Stimulated activated CD4-positive, alpha-beta T cell treated with anti-CD3 and anti-CD28 coated beads, TNF-alpha, amount 100 ng/mL, for 48 hours (primary cell): Measurements from ENCODE around the gene ZNF574.

Source experiments
- DNase-seq, 3 donors: peaks; one replicate each; pipeline ENCODE4 v3.0.0-alpha.2; 2020; ENCODE audit warnings: low read depth in 3 of 3

ZNF574 gene

GRCh38 chr19:42059196-42059595 lies 16.8 kb upstream of the ZNF574 start:
- no peak for DNase-seq

- no peak for DNase-seq
Measured at GRCh38 chr19:42060117-42060516, 15.8 kb upstream of the ZNF574 start.

GRCh38 chr19:42062381-42062780 lies 13.6 kb upstream of the ZNF574 start:
- DNase-seq: no peak

GRCh38 chr19:42064432-42064831 lies 11.5 kb upstream of the ZNF574 start:
- no peak for DNase-seq

GRCh38 chr19:42065051-42065450 lies 10.9 kb upstream of the ZNF574 start:
- no peak for DNase-seq

GRCh38 chr19:42065511-42065910 lies 10.5 kb upstream of the ZNF574 start:
- DNase-seq: no peak

GRCh38 chr19:42066075-42066754 lies 9.8 kb upstream of the ZNF574 start:
- DNase-seq: no peak

- no peak for DNase-seq
Measured at GRCh38 chr19:42067315-42067888, 8.6 kb upstream of the ZNF574 start.

GRCh38 chr19:42068361-42068755 lies 7.6 kb upstream of the ZNF574 start:
- no peak for DNase-seq

- no peak for DNase-seq
Measured at GRCh38 chr19:42068756-42069571, 7.0 kb upstream of the ZNF574 start.

- DNase-seq: no peak
Measured at GRCh38 chr19:42069619-42070351, 6.2 kb upstream of the ZNF574 start, which contains the start of gene GRIK5. TSS of gene GRIK5 (minus strand) at chr19:42070206. CDS start at chr19:42065770, 4,436 bp downstream.

GRCh38 chr19:42071247-42071646 lies 4.7 kb upstream of the ZNF574 start:
- DNase-seq: no peak

GRCh38 chr19:42074513-42075363 lies 1.2 kb upstream of the ZNF574 start:
- DNase-seq: no peak

- DNase-seq: no peak
Measured at GRCh38 chr19:42075364-42075615, 676 bp upstream of the ZNF574 start.

- peak in 1 of 3 donors; percentile 38 for DNase-seq
Measured at GRCh38 chr19:42076380-42076944, 496 bp downstream of the ZNF574 start.

- no peak for DNase-seq
Measured at GRCh38 chr19:42078058-42078457, 2.1 kb downstream of the ZNF574 start.

- no peak for DNase-seq
Measured at GRCh38 chr19:42078538-42079275, 2.7 kb downstream of the ZNF574 start.

GRCh38 chr19:42079276-42079669 lies 3.3 kb downstream of the ZNF574 start:
- DNase-seq: no peak

- DNase-seq: no peak
Measured at GRCh38 chr19:42079886-42080763, 4.2 kb downstream of the ZNF574 start.
